Endothelial cell of umbilical vein (primary cell): ENCODE results near the gene ST3GAL4. TPM values are rescaled to one million over a fixed set of nuclear protein-coding genes. Genes with fewer than 3 reads are reported as not detected.

Experiments
- BruUV-seq: library from RNA; stranded (reverse); fragments of 400-500 nt; replicated peaks from 2 replicates; lab custom pipeline; 2021; lab: Mats Ljungman, UMichigan
- CTCF ChIA-PET: fragments of 300-600, 350-600 bp; sonication (Branson Sonifier 250); formaldehyde crosslinking; loops from one replicate; lab custom pipeline; 2021; ENCODE audit warnings: antibody characterized with exemption, inconsistent platforms; lab: Charles Lee
- POLR2A ChIA-PET: fragments of 300-600, 350-600 bp; sonication (Branson Sonifier 250); formaldehyde crosslinking; loops from one replicate; lab custom pipeline; 2021; ENCODE audit warnings: antibody characterized with exemption, inconsistent platforms; lab: Charles Lee
- DNase-seq: peaks from one replicate; pipeline ENCODE4 v3.0.0-alpha.2; 2011; ENCODE audit warnings: low read depth, low spot score
- FAIRE-seq: peaks from 2 replicates; lab custom pipeline; 2011; peaks lifted over from hg19 to GRCh38; lab: Jason Lieb, UNC
- H2AFZ ChIP-seq: 2 replicates; pipeline ENCODE4 v1.6.0; 2012; ENCODE audit warnings: low read depth, low read length, control low read depth, inconsistent platforms
- H3K27ac ChIP-seq: 2 replicates; pipeline ENCODE4 v1.5.1; 2011; ENCODE audit warnings: low read depth, mild to moderate bottlenecking, control low read depth, low read length, moderate library complexity; ENCODE audit not compliant: insufficient read depth
- H3K27me3 ChIP-seq, 2 experiments: 2 replicates each; pipeline versions ENCODE4 v1.6.0 to v1.6.1; 2011; ENCODE audit warnings: low read length in 2 of 2, mixed read lengths in 1 of 2; ENCODE audit not compliant: control insufficient read depth in 2 of 2, insufficient read depth in 2 of 2
- H3K36me3 ChIP-seq, 2 experiments: 2 replicates in 1 of 2; 3 replicates in 1 of 2; pipeline ENCODE4 v1.5.1; 2011; ENCODE audit warnings: low read length in 2 of 2, mild to moderate bottlenecking in 1 of 2, moderate library complexity in 1 of 2; ENCODE audit not compliant: control insufficient read depth in 2 of 2, insufficient read depth in 2 of 2; ENCODE audit errors: extremely low read depth in 1 of 2
- H3K4me1 ChIP-seq: 3 replicates; pipeline ENCODE4 v1.5.1; 2011; ENCODE audit warnings: mild to moderate bottlenecking, low read length; ENCODE audit not compliant: control insufficient read depth, insufficient read depth; ENCODE audit errors: extremely low read depth
- H3K4me2 ChIP-seq: 2 replicates; pipeline ENCODE4 v1.6.1; 2011; ENCODE audit warnings: low read length, control low read depth, mixed read lengths; ENCODE audit not compliant: insufficient read depth
- H3K4me3 ChIP-seq, 3 experiments: fragments of 200-600 bp in 1 of 3; sonication (generic), shearing (Covaris generic) in 1 of 3; replicated peaks in 1 of 3; 2 replicates each; pipeline ENCODE4 v1.5.1; 2011 to 2016; ENCODE audit warnings: control low read depth in 3 of 3, low read length in 3 of 3, mild to moderate bottlenecking in 2 of 3, inconsistent platforms in 1 of 3, low read depth in 1 of 3, moderate library complexity in 1 of 3; ENCODE audit not compliant: insufficient read depth in 1 of 3
- H3K79me2 ChIP-seq: 2 replicates; pipeline ENCODE4 v1.6.0; 2012; ENCODE audit warnings: low read length, inconsistent platforms; ENCODE audit not compliant: control insufficient read depth, insufficient read depth
- H3K9ac ChIP-seq: replicated peaks from 2 replicates; pipeline ENCODE3; 2011; ENCODE audit warnings: low read length, control low read depth; ENCODE audit not compliant: insufficient read depth; ENCODE audit errors: extremely low read depth
- H3K9me1 ChIP-seq: replicated peaks from 3 replicates; pipeline ENCODE4 v1.6.0; 2011; ENCODE audit warnings: mild to moderate bottlenecking, low read length; ENCODE audit not compliant: control insufficient read depth, insufficient read depth; ENCODE audit errors: extremely low read depth
- H3K9me3 ChIP-seq: replicated peaks from 2 replicates; pipeline ENCODE4 v1.5.1; 2012; ENCODE audit warnings: low read length, inconsistent platforms; ENCODE audit not compliant: control insufficient read depth, insufficient read depth
- H4K20me1 ChIP-seq: replicated peaks from 2 replicates; pipeline ENCODE3; 2011; ENCODE audit warnings: mild to moderate bottlenecking, low read length; ENCODE audit not compliant: control insufficient read depth, insufficient read depth; ENCODE audit errors: extremely low read depth
- FOS ChIP-seq: IDR thresholded peaks from 2 replicates; pipeline ENCODE4 v1.6.1; 2011; ENCODE audit warnings: mild to moderate bottlenecking, low read length, moderate library complexity, borderline replicate concordance; ENCODE audit not compliant: insufficient read depth
- GATA2 ChIP-seq: IDR thresholded peaks from 2 replicates; pipeline ENCODE4 v1.7.0; 2011; ENCODE audit warnings: low read depth, mild to moderate bottlenecking, moderate library complexity, mixed read lengths, low read length; ENCODE audit not compliant: insufficient read length, insufficient read depth
- POLR2A ChIP-seq: IDR thresholded peaks from 2 replicates; pipeline ENCODE4 v1.6.1; 2012; ENCODE audit warnings: low read depth, mild to moderate bottlenecking, control low read depth, low read length
- dilution Hi-C: fragments of 300-500 bp; cut with MboI; formaldehyde crosslinking; loops from one replicate; pipeline ENCODE4 v1.15.0; 2019; ENCODE audit warnings: low sequenced_read_pairs; ENCODE audit not compliant: extremely low pct_ligation_motif_present
- intact Hi-C: fragments of 100-400 bp; cut with micrococcal nuclease; formaldehyde crosslinking; loops from one replicate; pipeline ENCODE4 v1.10.0; 2022
- polyA plus RNA-seq, 4 experiments: library from polyadenylated mRNA; depleted of rRNA in 3 of 4; stranded (reverse) in 3 of 4; unstranded in 1 of 4; fragments of >200 nt; gene quantifications; 2 replicates each; pipeline versions ENCODE4 v1.2.1 to v1.2.3, GENCODE V29; 2011 to 2012; ENCODE audit warnings: missing spikeins in 1 of 4
- total RNA-seq: library from RNA; stranded (reverse); gene quantifications from 2 replicates; pipeline ENCODE4 v1.2.3, GENCODE V29; 2021

The ST3GAL4 gene
- total and polyA plus RNA-seq, 2 donors (not counting 3 experiments of a cell fraction or from before 2014, with no cell fraction given) = 17.7 to 19.4 TPM

DNA sequence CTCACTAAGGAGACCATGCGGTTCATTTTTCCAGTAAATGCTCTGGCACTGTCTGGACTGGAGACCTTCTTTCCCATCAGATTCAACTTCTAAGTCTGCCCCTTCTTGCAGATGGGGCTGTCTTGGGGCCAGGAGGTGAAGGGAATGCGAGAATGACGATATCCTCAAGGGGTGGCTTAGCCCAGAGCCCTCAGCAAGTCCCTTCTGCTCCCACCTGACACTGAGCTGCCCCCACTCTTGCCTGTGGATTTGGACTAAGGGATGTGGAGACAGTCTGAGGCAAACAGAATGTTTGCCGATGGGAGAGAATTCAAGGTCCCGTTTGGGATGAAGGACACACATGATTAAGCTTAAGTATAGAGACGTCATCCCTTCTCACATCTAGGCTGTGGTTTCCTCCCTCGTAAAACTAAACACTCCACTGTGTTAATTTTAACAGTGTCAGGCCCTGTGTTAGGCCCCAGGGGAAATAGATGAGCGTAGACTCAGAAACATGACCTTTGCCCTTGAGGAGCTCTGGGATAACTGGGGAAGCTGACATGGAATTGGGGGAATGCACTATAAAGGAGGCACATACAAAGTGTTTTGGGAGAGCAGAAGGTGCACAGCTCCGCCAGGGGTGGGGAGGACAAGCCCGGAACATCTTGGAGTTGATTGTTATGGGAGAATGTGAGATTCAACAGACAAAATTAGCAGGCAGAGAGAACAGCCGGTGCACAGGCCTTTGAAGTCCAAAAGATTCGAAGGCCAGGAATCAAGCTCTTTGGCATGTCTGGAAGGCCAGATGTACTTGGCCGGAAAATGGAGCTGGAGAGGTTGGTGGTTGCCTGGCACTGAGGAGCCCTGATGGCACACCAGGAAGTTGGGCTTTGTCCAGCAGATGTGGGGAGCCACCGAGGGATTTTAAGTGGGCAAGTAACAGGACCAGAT, 71.6 kb downstream of the ST3GAL4 start:
- Histone ChIP-seq H3K27me3 (no peaks in the 10 kb centered on the region), H2AFZ (no peak overlapping the region), H3K9ac (no peak overlapping the region), H3K9me1 (no peaks in the 10 kb centered on the region), H3K4me3 (no peak overlapping the region), H3K79me2 (no peaks in the 10 kb centered on the region), H3K9me3 (no peaks in the 10 kb centered on the region), H3K4me2 (no peak overlapping the region), H3K36me3 (no peaks in the 10 kb centered on the region), H3K4me1 (peaks cover 10% of the 10 kb centered on the region), H3K27ac (no peak overlapping the region), H4K20me1 (no peaks in the 10 kb centered on the region)
- intact Hi-C loops (no loop called here), dilution Hi-C loops (no loop called here)
- no TSS peak for BruUV-seq
- FAIRE-seq (no peak), DNase-seq (no peak)
- ChIA-PET POLR2A (no interaction called here), CTCF (interaction anchor here (1.6 to 2.6 kb wide), 3 partner anchors 10 to 54 kb away, joined by 4 to 7 read pairs (median 6); no protein-coding TSS in a partner anchor)
- TF ChIP-seq GATA2 (no peak), FOS (no peak)

DNA sequence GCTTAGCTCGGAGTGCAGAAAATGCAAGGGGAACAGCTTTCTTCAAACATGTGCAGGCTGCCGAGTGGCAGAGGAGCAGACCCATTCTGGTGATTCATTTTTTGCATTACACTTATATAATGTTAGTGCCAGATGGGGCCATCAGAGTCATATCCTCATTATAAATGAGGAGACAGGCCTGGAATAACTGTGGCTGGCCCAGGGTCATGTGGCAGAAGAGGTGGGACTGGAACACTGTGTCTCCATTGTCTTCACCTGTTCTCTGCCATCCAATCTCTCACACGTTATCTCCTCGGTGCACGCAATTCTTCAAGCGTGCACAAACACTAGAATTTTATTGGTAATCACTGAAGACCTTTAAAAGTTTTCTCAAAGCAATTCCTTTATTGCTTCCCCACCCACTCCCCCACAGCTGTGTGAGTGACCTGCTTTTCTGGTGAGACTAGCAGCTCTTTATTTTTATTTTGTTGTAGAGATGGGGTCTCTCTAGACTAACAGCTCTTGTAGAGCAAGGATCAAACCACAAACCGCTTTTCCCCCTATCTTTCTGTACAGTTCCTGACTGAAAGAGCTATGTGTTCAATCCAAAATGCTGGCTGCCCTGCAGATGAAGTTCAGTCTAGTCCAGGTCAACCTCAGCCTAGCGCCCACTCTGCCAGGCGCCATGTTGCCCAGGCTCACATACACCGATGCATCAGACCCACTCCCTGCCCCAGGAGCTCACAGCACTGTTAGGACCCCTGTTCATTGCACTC, 75.3 kb downstream of the ST3GAL4 start:
- no peak overlapping the region for H3K4me3 ChIP-seq
- BruUV-seq = no TSS peak
- dilution Hi-C loops = no loop called here
- H3K9ac ChIP-seq = no peak overlapping the region
- ChIA-PET CTCF (interaction anchor here (1.8 to 4.4 kb wide), 7 partner anchors 10 to 127 kb away, joined by 5 to 53 read pairs (median 12); partner anchors contain the start of gene DCPS), POLR2A (no interaction called here)
- intact Hi-C loops = loop anchor here (1.0 kb wide), 2 partner anchors 14 to 120 kb away; no protein-coding TSS in a partner anchor
- TF ChIP-seq GATA2 = no peak
- TF ChIP-seq POLR2A = no peak
- H3K4me2 ChIP-seq = no peak overlapping the region
- FAIRE-seq (no peak), DNase-seq (no peak)
- H3K9me1 ChIP-seq = no peaks in the 10 kb centered on the region
- peaks cover 11% of the 10 kb centered on the region for H3K4me1 ChIP-seq
- no peaks in the 10 kb centered on the region for H3K9me3 ChIP-seq
- no peaks in the 10 kb centered on the region for H3K36me3 ChIP-seq
- no peak overlapping the region for H3K27ac ChIP-seq
- peak overlapping the region; percentile 97 for H2AFZ ChIP-seq
- no peaks in the 10 kb centered on the region for H4K20me1 ChIP-seq
- no peaks in the 10 kb centered on the region for H3K79me2 ChIP-seq
- no peaks in the 10 kb centered on the region for H3K27me3 ChIP-seq
